Ishikawa (cell line): ENCODE measurements around the gene GJD4.

Experiments used
- CEBPB ChIP-seq: IDR thresholded peaks from 2 replicates; pipeline ENCODE4 v1.6.1; 2012
- CREB1 ChIP-seq: IDR thresholded peaks from 2 replicates; pipeline ENCODE4 v1.6.1; 2012; ENCODE audit warnings: low read depth
- EGR1 ChIP-seq: IDR thresholded peaks from 2 replicates; pipeline ENCODE4 v1.6.1; 2012
- EP300 ChIP-seq: IDR thresholded peaks from 2 replicates; pipeline ENCODE4 v1.6.1; 2012; ENCODE audit warnings: borderline replicate concordance
- FOXM1 ChIP-seq: IDR thresholded peaks from 2 replicates; pipeline ENCODE4 v1.6.1; 2012; ENCODE audit warnings: low read depth, borderline replicate concordance
- MAX ChIP-seq: IDR thresholded peaks from 2 replicates; pipeline ENCODE4 v1.6.1; 2012
- NFIC ChIP-seq: IDR thresholded peaks from 2 replicates; pipeline ENCODE4 v1.6.1; 2012
- RAD21 ChIP-seq: IDR thresholded peaks from 2 replicates; pipeline ENCODE4 v1.6.1; 2012; ENCODE audit warnings: low read depth
- TAF1 ChIP-seq: IDR thresholded peaks from 2 replicates; pipeline ENCODE4 v1.6.1; 2012; ENCODE audit warnings: low read depth, mild to moderate bottlenecking
- TCF12 ChIP-seq: IDR thresholded peaks from 2 replicates; pipeline ENCODE4 v1.6.1; 2012; ENCODE audit warnings: low read depth
- TEAD4 ChIP-seq: IDR thresholded peaks from 2 replicates; pipeline ENCODE4 v1.6.1; 2012
- USF1 ChIP-seq: IDR thresholded peaks from 2 replicates; pipeline ENCODE4 v1.6.1; 2012
- YY1 ChIP-seq: IDR thresholded peaks from 2 replicates; pipeline ENCODE4 v1.6.1; 2012; ENCODE audit warnings: low read depth
- ZBTB7A ChIP-seq: IDR thresholded peaks from 2 replicates; pipeline ENCODE4 v1.6.1; 2012; ENCODE audit warnings: low read depth
- TF ChIP-seq, protein P1 (sequence below): IDR thresholded peaks from 2 replicates; pipeline ENCODE4 v1.6.1; 2012; ENCODE audit warnings: low read depth, mild to moderate bottlenecking

GJD4 gene

DNA sequence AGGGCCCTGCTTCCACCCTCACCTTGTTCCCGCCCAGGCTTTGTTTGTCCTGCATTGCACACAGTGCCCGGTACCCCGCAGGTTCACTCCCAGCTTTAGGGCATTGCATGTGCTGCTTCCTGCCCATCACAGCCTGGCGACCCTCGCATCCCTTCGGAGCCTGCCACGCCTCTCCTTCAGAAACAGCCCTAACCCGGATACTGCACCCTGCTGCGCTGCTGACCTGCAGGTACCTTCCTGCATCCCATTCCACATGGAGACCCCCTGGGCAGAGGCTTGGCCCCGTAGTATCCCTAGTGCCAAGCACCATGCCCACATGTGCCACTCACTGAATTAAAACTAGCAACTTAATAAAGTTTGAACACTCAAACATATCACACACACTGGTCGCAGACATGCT lies 19.8 kb upstream of the GJD4 start:
- TF ChIP-seq FOXM1 (no peak), TEAD4 (no peak), CREB1 (no peak)
- TF ChIP-seq, protein P1, sequence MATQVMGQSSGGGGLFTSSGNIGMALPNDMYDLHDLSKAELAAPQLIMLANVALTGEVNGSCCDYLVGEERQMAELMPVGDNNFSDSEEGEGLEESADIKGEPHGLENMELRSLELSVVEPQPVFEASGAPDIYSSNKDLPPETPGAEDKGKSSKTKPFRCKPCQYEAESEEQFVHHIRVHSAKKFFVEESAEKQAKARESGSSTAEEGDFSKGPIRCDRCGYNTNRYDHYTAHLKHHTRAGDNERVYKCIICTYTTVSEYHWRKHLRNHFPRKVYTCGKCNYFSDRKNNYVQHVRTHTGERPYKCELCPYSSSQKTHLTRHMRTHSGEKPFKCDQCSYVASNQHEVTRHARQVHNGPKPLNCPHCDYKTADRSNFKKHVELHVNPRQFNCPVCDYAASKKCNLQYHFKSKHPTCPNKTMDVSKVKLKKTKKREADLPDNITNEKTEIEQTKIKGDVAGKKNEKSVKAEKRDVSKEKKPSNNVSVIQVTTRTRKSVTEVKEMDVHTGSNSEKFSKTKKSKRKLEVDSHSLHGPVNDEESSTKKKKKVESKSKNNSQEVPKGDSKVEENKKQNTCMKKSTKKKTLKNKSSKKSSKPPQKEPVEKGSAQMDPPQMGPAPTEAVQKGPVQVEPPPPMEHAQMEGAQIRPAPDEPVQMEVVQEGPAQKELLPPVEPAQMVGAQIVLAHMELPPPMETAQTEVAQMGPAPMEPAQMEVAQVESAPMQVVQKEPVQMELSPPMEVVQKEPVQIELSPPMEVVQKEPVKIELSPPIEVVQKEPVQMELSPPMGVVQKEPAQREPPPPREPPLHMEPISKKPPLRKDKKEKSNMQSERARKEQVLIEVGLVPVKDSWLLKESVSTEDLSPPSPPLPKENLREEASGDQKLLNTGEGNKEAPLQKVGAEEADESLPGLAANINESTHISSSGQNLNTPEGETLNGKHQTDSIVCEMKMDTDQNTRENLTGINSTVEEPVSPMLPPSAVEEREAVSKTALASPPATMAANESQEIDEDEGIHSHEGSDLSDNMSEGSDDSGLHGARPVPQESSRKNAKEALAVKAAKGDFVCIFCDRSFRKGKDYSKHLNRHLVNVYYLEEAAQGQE, result no peak

- TF ChIP-seq TEAD4 (no peak), YY1 (no peak), ZBTB7A (no peak), CREB1 (no peak), NFIC (no peak), CEBPB (no peak)
- TF ChIP-seq, protein P1, result no peak
Observed at GRCh38 chr10:35585903-35586535, 19.1 kb upstream of the GJD4 start.

GRCh38 chr10:35588836-35589235 lies 16.3 kb upstream of the GJD4 start:
- TF ChIP-seq YY1 (no peak), MAX (no peak), ZBTB7A (no peak), TEAD4 (no peak), TCF12 (no peak), TAF1 (no peak), EGR1 (no peak), CREB1 (no peak), RAD21 (no peak), USF1 (no peak), NFIC (no peak), CEBPB (no peak), EP300 (no peak), FOXM1 (no peak)
- TF ChIP-seq, protein P1, result no peak

- TF ChIP-seq USF1 (no peak), MAX (no peak), RAD21 (no peak)
- TF ChIP-seq, protein P1, result no peak
Observed at GRCh38 chr10:35592441-35592840, 12.7 kb upstream of the GJD4 start.
